Activated CD8-positive, alpha-beta memory T cell treated with anti-CD3 and anti-CD28 coated beads, Interleukin-2, amount 50 U/mL, for 1 hour (primary cell): ENCODE data around the gene FUOM.

ENCODE experiments used
- DNase-seq: peaks from one replicate; pipeline ENCODE4 v3.0.0-alpha.2; 2020; ENCODE audit errors: extremely low read depth

Gene FUOM, protein sequence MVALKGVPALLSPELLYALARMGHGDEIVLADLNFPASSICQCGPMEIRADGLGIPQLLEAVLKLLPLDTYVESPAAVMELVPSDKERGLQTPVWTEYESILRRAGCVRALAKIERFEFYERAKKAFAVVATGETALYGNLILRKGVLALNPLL

DNA sequence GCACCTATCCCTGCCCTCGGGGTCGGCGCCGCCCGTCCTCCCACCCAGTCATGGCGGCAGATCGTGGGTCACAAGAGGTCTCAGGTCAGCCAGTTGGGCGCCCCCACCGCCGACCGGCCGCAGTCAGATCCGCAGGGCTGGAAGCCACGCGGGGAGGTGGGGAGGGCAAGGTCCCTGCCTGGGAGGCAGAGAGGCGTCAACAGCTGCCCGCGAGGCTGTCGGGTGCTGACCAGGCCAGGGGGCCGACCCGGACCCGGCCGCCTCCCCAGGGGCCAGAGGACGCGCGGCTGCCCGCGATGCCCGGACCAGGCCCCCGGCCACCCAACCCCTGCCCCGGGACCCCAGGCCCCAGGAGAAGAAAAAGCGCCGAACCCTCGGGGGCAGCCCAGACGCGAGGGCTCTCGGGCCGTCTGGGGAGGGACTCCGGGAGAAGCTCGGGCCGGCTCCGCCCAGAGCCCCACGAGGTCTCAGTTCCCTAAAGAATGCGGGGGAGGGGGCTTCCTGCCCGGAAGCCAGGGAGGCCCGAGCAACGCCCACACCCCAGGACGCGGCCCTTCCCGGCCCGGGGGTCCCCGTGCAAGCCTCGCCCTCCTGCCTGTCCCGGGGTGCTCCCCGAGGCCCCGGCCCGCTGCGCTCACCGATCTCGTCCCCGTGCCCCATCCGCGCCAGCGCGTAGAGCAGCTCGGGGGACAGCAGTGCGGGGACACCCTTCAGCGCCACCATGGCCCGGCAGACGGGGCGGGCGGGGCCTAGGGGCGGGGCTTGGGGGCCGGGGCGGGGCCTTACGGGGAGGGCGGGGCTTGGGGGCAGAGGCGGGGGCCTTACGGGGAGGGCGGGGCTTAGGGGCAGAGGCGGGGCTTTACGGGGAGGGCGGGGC lies at the start of gene FUOM:
Gene FUOM (minus strand): TSS at position 735 of the 877 bp plus-strand sequence. CDS start 12 bp downstream, at position 723.
- DNase-seq = no peak

DNA sequence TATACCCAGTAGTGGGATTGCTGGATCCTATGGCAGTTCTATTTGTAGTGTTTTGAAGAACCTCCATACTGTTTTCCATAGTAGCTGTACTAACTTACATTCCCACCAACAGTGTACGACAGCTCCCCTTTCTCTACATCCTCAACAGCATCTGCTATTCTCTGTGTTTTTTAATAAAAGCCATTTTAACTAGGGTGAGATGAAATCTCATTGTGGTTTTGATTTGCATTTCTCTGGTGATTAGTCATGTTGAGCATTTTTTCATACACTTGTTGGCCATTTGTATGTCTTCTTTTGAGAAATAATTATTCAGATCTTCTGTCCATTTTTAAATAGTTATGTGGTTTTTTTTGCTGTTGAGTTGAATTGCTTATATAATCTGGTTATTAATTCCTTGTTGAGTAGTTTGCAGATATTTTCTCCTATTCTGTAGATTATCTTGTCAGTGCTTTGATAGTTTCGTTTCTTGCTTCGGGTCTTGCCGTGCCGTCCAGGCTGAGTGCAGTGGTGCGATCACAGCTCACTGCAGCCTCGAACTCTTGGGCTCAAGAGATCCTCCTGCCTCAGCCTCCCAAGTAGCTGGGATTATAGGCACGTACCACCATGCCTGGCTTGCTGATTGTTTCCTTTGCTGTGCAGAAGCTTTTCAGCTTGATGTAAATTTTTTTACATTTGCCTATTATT lies 48.2 kb upstream of the FUOM start:
- no peak for DNase-seq

DNA sequence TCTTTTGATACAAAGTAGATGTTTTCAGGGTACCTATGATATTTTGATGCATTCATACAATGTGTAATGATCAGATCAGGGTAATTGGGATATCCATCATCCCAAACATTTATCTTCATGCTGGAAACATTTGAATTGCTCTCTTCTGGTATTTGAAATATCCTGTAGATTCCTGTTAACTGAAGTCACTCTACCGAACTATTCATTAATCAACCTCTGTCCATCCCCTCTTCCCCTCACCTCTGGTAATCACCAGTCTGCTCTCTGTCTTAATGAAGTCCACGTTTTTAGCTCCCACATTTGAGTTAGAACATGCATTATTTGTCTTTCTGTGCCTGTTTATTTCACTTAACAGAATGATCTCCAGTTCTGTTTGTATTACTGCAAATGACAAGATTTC lies 47.5 kb upstream of the FUOM start:
- DNase-seq = no peak

DNA sequence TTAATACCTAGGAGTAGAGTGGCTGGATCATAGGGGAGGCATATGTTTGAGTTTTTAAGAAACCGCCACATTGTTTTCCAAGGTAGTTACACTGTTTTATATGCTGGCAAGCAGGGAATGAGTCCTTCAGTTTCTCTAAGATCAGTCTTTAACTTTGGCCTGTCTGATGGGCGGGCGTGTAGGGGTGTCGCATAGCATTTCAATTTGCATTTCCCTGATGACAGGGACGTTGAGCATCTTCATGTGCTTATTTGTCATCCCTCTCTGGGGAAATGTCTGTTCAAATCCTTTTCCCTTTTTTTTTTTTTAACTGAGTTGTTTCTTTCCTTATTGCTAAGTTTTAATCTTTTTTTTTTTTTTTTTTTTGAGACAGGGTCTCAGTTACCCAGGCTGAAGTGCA lies 46.0 kb upstream of the FUOM start:
- no peak for DNase-seq

DNA sequence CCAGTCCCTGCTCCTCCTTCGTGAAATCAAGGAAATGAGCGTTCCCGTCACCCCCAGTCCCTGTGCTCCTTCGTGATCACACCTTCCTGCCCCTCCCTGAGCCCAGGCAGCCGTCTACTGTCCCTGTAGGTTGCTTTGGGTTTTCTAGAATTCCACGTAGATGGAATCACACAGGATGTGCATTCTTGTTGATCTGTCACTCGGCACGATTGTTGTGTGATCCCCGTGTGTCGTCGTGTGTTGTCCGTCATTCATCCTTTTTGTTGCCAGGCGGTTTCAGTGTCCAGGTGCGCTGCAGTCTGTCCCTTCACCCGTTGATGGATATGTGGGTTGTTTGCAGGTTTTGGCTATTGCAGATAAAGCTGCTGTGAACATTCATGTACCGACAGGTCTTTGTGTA lies 45.5 kb upstream of the FUOM start:
- no peak for DNase-seq

DNA sequence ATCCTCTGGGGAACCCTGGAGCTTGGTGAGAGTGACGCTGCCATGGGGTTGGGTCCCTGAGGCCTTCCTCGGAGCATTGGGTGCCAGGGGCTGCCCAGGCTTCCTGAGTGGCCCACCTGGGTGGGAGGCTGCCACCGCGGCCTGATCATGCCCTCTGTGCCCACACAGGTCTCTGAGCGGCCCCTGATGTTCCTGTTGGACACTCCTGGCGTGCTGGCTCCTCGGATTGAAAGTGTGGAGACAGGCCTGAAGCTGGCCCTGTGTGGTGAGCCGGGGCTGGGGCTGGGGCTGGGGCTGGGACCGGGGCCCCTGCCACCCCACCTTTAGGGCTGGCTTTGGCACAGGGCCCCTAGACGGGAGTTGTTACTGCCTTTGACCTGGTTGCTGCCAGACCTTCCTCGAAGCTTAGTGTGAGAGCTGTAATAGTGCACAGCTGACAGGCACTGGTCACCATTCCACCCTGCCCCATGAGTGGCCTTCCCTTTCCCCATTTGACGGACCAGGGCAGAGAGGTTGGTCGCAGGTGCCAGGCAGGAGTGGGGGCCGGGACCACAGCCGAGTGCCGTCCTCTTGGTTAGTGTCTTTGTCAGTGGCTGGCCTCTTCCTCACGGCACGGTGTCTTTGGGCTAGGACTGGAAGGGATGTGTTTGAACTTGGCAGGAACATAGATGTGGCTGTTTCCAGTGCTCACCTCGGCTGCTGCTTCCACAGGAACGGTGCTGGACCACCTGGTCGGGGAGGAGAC lies 44.3 kb upstream of the FUOM start:
- no peak for DNase-seq

DNA sequence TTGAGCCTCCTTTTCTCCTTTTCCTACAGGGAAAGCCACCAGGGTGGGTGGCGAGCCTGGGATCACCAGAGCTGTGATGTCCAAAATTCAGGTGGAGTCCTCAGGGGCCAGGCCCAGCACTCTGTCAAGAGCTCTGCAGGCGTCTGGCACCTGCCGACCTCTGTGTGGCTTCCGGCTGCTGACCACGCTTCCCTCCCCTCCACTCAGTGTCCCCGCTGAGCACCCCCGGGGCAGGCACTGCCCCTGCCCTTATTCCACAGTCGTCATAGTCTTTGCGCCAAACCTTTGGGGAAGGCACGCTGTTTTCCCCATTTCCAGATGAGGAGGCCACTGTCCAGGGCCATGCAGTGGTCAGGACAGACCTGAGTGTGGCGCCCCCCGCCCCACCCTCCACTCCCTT lies 43.7 kb upstream of the FUOM start:
- no peak for DNase-seq

DNA sequence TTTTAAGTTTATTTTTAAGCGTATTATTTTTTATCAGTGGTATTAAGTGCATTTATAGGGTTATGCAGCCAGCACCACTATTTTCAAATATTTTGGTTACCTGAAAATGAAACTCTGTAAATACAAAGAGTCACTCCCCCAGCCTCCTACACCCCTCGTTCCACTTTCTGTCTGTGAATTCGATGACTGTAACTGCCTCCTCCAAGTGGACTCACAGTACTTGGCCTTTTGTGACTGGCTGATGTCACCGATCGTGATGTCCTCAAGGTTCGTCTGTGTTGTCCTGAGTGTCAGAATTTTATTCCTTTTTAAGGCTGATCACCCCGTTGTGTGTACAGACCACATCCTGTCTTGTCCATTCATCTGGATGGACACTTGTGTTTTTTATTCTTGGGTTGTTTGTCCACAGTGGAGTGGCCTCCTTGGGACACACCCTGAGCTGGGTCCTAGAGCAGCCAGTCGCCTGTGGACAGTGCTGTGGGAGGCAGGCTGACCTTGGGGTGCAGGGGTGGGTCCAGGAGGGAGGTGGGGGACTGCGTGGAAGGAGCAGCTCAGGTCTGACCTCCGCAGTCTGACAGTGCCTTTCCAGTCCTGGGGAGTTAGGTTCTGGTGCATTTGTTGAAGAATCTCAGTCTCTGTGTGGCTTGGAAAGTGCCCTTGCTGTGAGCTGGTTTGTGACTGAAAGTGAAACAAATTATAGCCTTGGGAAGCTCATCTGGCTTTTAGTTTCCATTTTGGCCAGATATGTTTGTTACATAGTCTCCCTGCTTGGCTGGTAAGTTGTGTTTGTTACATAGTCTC lies 43.0 kb upstream of the FUOM start:
- no peak for DNase-seq

DNA sequence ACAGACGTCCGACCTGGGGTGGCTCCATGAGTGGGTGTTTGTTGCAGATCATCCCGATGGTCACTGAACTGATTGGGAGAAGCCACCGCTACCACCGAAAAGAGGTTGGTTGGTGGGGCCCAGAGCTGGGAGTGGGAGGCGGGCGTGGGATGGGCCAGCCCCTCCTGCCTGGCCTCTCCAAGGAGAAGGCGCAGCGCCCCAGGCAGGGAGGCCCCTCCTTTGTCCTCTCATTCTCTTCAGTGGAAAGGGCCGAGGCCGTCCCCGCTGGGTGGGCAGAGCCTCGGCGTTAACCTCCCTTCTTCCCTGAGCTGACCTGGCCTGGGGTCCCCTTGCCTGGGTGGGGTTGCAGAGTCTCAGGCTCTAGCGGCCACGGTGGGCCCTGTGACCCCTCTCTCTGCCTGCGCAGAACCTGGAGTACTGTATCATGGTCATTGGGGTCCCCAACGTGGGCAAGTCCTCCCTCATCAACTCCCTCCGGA lies 41.3 kb upstream of the FUOM start:
- no peak for DNase-seq

DNA sequence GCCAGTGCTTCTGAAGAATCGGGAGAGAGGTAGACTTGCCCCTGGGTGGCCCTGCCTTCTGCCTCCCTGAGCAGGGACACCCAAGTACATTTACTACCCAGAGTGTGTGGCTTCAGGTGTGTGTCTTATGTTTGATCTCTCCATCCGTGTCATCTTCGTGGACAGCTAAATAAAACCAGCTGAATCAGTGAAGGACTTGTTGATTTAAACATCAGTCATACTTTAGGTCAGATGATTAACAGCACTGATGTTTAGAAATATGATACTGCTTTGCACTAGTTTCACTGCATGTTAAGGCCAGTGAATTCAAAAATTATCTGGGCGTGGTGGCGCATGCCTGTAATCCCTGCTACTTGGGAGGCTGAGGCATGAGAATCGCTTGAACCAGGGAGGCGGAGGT lies 40.1 kb upstream of the FUOM start:
- no peak for DNase-seq

DNA sequence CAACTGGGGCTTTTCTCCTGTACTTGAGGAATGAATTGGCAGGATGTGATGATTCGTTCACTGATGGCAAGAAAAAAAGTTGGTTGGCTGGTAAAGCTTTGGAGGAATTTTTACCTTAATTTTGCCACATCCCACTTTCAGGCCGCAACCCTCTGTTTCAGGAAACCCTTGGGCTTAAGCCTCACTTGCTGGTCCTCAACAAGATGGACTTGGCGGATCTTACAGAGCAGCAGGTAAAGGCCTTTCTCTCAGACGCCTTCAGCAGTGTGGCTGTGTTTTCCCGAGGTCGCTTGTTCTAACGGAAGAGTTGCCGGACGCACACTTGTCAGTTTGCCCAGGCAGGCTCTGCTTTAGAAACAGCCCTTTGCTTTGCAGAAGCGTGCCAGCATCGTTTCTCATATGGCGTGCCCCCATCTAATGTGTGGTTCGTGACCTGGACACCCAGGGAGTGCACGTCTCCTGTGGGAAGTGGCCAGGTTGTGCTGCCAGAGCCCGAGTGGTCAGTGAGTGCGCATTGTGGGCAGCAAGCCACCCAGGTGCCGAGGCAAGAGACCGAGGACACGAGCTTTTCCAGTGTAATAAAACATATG lies 38.3 kb upstream of the FUOM start:
- DNase-seq = no peak

DNA sequence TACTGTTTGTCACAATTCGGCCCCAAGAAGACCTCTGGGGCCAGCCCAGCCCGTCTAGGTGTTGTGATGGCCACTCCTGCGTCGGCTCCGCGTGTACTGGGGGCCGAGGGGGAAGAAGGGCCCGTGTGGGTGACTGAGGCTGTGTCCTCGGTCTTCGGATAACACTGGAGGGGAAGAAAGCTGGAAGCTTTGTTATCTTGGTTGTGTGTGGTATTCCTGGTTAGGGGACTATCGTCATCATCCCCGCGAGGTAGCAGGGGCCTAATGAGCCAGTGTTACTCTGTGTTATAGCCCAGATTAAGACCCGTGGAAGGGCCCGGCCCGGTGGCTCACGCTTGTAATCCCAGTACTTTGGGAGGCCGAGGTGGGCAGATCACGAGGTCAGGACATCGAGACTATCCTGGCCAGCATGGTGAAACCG lies 37.0 kb upstream of the FUOM start:
- no peak for DNase-seq

DNA sequence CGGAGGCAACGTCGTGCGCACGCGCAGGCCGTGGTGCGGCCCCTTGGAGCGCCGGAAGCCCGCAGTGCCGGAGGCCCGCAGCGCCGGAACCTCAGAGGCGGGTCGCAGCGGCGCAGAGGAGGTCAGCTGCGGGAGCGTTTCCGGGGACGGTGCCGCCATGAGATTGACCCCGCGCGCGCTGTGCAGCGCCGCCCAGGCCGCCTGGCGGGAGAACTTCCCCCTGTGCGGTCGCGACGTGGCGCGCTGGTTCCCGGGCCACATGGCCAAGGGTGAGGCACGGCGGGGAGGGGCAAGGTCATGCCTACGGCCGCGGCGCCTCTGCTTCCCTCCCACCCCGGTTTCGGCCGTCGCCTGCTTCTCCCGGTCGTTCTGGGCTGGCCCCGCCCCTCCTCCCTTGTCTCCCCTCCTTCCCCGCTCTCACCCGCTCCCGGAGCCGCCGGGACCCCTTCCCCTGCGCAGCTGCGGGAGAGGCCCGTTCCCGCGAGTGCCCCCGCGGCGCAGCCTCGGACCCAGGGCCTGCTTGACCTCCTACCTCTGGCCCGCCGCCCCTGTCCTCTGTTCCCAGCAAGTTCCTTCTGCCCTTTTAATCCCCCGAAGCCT lies 36.3 kb upstream of the FUOM start, which contains the start of gene MTG1:
Gene MTG1 (plus strand): TSS at position 94 of the 600 bp plus-strand sequence. CDS start 64 bp downstream, at position 158.
- DNase-seq = peak; percentile 61

DNA sequence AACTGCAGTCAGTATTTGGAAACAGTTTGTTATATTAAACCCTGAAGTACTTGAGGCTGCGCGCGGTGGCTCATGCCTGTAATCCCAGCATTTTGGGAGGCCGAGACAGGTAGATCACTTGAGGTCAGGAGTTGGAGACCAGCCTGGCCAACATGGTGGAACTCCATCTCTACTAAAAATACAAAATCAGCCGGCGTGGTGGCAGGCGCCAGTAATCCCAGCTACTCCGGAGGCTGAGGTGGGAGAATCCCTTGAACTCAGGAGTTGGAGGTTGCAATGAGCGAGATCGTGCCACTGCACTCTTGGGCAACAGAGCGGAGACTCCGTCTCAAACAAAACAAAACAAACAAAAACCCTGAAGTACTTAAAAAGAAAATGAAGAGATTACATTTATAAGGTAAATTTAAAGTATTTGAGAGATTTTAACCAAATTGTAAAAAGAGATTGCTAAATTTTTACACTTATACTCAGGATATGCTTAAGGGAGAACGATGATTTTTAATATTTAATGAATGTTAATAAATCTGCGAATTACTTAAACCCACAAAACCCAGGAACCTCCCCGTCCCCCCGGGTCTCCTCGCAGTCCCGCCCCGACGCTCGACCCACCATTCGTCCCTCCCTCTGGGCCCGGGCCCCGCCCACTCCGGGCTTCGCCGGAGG lies 35.7 kb upstream of the FUOM start:
- DNase-seq = no peak

DNA sequence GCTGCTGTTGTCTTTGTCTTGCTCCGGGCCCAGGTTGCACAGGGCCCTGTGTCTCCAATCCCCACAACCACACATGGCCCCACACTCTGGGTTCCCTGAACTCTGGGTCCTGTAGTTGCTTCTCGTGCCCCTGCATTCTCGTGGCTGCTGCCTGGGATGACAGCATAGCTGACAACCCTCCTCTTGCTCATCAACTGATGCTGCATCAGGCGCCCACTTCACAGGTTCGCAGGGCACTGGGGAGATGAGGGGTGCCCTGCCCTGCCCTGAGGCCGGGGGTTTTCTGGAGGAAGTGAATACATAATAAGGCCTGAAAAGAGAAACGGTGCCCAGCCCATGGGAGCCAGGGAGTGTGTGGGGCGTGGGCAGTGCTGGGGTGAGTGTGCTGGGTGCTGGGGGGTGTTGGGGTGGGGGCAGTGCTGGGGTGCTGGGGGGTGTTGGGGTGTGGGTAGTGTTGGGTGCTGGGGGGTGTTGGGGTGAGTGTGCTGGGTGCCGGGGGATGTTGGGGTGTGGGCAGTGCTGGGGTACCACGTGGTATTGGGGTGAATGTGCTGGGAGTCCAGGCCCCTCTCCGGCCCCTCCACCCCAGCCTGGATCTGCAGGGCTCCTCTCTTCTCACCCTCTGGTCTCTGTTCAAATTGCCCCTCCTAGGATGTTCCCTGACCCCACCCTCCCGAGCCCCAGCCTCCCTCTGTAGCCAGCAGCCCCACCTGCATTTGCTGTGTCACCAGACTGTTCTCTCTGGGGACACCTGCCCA lies 34.1 kb upstream of the FUOM start:
- DNase-seq = no peak

DNA sequence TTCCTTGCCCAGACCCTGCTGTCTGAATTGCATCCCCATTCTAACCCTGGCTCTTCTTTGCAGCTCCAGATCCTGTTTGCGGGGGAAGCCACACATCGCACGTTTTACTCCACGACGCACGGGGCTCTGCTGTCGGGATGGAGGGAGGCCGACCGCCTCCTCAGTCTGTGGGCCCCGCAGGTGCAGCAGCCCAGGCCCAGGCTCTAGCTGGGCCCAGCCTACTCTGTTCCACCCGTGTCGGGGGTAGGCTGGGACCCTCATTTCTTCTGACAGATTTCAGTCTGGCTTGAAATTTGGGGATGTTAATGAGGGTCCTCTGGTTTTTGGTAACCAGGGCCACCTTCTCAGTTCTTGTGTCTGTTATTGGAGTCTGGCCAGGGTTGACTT lies 33.4 kb upstream of the FUOM start:
- DNase-seq = no peak

DNA sequence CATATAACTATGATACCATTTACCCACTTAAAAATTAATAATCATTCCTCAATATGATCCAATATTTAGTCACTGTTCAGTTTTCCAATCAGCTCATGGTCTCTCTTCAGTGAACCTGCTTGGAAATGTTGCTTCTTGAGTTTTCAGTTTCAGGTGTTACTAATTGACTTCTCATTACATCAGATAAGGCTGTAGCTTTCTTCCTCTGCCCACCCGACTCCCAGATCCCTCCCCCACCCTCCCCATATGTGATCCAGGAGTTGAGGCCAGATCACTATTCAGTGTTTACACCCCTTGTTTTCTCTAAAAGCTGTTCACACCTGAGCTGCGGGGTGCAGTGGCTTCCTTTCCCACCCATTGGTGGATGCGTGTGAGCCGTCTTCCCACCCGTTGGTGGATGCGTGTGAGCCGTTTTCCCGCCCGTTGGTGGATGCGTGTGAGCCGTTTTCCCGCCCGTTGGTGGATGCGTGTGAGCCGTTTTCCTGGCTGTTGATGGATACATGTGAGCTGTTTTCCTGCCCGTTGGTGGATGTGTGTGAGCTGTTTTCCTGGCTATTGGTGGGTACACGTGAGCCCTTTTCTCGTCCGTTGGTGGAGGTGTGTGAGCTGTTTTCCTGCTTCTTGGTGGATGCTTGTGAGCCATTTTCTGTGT lies 32.9 kb upstream of the FUOM start:
- DNase-seq = no peak
